Amniotic stem cell (primary cell): ENCODE results near the gene AK3.
"Not testable (repeated sequence)": the region's sequence is repeated elsewhere in the genome, so short reads cannot be mapped to it uniquely, and the experiment has no call there.

ENCODE experiments used
- DNase-seq: peaks from one replicate; lab custom pipeline; 2025; lab: John Stamatoyannopoulos, UW

AK3 gene

DNA sequence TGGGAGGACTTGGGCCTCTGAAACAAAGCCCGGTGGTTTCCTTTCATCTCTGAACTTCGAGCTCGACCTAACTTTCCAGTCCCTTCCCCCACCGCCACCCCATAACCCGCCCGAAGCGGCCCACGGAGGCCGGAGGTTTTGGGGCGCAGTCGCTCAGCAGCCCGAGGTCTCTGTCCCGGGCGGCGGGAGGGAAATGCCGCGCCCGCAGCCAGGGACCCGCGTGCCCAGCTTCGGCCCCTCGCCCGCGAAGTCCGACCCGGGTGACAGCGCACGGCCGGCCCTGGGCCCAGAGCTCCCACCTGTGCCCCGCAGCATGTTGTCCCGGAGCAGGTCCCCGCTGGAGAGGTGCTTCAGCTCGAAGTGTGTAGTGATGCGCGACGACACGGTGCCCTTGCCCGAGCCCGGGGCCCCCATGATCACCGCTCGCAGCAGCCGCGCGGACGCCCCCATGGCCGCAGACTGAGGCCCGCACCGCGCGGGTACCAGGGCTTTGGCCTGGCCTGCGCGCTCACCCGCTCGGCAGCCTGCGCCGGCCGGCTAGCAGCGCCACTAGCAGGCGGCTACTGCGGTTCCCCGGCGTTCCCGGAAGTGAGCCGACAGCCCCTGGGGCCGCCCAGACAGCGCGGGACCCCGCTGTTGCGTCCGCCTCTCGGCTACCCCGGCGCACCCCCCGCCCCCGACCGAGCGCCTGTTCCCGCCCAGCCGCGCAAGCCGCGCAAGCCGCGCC is at the start of gene AK3:
Gene AK3 (minus strand): TSS at position 565 of the 727 bp plus-strand sequence. CDS start 115 bp downstream, at position 450.
- DNase-seq: peak; percentile 46

DNA sequence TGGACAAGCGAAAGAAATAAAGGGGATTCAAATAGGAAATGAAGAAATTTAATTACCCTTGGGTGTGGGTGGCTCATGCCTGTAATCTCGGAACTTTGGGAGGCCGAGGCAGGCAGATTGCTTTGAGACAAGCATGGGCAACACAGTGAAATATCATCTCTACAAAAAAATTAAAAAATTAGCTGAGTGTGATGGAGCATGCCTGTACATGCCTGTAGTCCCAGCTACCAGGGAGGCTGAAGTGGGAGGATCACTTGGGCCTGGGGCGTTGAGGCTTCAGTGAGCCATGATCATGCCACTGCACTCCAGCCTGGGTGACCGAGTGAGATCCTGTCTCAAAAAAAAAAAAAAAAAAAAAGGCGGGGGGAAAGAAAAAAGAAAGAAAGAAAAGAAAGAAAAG is 47.7 kb upstream of the AK3 start:
- DNase-seq: no peak

DNA sequence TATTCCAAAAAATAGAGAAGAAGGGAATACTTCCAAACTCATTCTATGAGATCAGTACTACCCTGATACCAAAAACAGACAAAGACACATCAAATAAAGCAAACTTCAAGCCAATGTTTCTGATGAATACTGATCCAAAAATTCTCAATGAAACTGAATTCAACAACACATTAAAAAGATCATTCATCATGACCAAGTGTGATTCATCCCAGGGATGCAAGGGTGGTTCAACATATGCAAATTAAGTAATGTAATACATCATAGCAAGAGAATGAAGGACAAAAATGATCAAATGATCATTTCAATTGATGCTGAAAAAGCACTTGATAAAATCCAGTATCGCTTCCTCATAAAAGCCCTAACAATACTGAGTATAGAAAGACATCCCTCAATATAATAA is 46.9 kb upstream of the AK3 start:
- no peak for DNase-seq

- no peak for DNase-seq
Measured at GRCh38 chr9:4786599-4786998, 45.6 kb upstream of the AK3 start.

GRCh38 chr9:4784403-4784802 is 43.4 kb upstream of the AK3 start:
- no peak for DNase-seq

DNA sequence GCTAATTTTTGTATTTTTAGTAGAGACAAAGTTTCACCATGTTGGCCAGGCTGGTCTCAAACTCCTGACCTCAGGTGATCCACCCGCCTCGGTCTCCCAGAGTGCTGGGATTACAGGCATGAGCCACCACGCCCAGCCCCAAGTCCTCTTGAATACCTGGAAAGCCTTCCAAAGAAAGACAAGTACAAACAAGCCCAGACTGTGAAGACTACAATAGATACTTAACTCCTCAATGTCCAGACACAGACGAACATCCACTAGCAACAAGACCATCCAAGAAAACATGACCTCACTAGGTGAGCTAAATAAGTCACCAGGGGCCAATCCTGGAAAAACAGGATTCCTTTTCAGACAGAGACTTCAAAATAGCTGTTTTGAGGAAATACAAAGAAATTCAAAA is 42.2 kb upstream of the AK3 start:
- DNase-seq: not testable (repeated sequence)

DNA sequence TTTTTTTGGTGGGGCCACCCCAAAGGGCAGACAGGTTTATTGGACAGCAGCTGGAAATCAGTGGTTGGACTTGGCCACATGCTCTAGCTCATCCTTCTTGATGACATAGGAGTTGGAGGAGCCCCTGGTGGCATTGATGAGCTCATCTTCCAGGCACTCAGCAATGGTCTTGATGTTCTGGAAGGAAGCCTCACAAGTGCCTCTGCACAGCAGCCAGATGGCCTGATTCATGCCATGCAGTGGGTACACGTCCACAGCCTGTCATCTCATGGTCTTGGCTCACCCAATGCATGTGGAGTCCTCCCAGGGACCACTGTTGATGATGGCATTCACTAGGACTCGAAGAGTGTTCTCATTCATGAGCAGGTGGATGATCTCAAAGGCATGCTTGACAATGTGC is 40.4 kb upstream of the AK3 start:
- DNase-seq: no peak

DNA sequence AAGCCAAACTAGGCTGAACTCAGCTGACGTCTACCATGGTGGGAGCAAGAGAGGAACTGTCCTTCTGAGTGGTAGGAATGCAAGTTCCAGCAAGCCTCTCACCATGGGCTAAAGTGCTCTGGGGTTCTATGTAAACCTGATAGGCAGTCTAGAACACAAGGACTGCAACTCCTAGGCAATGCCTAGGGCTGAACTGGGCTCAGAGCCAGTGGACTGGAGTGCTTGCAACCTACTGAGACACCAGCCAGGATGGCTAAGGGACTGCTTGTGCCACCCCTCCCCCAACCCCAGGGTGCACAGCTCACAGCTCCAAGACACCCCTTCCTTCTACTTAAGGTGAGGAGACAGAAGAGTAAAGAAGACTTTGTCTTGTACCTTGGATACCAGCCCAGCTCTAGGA is 39.6 kb upstream of the AK3 start:
- DNase-seq: no peak

DNA sequence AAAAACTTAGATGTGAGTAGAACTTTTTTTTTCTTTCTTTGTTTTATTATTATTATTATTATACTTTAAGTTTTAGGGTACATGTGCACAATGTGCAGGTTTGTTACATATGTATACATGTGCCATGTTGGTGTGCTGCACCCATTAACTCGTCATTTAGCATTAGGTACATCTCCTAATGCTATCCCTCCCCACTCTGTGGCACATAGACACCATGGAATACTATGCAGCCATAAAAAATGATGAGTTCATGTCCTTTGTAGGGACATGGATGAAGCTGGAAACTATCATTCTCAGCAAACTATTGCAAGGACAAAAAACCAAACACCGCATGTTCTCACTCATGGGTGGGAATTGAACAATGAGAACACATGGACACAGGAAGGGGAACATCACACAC is 34.0 kb upstream of the AK3 start:
- not testable (repeated sequence) for DNase-seq

GRCh38 chr9:4774209-4774608 is 33.2 kb upstream of the AK3 start:
- no peak for DNase-seq

DNA sequence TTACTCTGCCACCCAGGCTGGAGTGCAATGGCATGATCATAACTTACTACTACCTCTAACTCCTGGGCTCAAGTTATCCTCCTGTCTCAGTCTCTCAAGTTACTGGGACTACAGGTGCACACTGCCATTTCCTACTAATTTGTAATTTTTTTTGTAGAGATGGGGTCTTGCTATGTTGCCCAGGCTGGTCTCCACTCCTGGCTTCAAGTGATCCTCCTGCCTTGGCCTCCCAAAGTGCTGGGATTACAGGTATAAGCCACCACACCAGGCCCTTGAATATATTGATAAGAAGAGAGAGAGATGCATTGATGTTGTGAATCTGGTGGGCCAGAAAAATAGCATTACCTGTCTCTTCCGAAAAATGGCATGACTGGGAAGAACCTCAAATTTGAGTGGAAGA is 30.8 kb upstream of the AK3 start:
- no peak for DNase-seq

DNA sequence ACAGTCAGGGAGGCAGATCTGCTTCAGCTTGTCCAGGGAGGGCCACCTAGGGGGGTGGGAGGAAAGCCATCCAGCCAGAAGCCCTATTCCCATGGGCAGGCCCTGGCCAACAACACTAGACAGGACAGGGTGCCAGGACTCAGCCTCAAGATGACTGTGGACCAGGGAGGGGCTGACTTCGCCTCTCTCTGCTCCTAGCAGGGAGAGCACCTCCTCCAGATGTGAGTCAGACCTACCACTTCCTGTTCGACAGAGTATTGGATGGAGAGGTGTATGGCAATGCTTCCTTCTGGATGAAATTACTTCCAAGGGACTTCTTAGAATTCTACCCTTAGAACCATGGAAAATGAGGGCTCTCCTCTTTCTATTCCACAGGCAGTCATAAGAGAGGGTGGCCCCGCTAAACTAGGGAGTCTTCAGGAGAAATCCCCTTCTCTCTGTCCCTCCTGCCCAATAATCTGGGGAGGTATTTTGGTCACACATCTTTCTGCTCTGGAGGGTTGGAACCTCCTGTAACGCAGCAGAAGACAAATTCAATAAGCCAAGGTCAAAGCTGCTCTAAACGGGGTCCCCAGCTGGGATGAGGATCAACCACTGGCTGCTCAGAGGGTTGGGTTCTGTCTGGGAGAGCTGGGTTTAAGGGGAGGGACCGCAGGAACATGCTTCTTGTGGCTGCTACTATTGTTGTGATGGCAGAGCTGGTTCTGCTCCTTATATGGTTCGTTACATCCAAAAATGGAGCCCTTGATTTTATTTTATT is 28.5 kb upstream of the AK3 start:
- DNase-seq: no peak

GRCh38 chr9:4768681-4769080 is 27.7 kb upstream of the AK3 start:
- DNase-seq: no peak

DNA sequence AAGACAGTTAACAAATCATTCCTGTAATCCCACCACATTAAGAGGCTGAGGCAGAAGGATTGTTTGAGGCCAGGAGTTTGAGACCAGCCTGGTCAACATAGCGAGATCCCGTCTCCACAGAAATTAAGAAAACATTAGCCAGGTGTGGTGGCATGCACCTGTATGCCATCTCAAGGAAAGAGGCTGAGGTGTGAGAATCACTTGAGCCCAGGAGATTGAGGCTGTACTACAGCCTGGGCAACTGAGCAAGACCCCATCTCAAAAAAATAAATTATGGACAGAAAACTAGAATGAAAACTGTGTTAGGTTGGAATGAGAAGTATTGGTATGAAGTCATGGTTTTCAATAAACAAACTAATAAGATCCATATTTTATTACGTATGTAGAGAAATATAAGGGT is 23.0 kb upstream of the AK3 start:
- DNase-seq: no peak

DNA sequence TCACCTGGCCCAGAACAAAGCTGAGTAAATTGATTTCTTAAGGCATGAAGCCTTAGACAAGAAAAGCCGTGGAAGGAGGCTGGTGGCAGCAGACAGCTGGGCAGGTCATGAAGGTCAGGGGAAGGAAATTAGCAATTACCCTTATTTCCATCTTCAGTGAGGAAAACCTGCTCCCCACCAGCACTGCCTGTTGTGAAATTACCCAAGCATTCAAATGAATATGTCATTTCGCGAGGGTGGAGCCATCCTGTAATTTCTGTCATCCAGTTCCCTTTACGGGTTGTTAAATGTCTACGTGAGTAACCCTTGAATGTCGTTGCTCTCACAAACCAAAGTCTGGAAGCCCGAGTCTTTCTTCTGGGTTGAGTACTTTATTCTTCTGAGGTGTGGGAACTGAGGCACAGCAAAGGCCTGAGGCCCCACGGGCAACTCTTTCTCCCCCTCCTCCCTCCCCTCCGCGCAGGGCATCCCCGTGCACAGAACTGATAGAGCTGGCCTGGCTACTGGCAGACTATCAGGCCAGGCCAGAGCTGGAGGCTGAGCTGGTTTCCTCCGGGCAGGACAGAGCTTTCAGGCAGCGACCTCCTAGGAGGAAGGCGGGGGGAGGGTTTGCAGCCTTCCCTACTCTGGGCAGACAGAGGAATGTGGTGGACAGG is 22.0 kb upstream of the AK3 start:
- no peak for DNase-seq

GRCh38 chr9:4762108-4762885 is 21.3 kb upstream of the AK3 start:
- peak; percentile 56 for DNase-seq

GRCh38 chr9:4760122-4760521 is 19.1 kb upstream of the AK3 start:
- DNase-seq: no peak

DNA sequence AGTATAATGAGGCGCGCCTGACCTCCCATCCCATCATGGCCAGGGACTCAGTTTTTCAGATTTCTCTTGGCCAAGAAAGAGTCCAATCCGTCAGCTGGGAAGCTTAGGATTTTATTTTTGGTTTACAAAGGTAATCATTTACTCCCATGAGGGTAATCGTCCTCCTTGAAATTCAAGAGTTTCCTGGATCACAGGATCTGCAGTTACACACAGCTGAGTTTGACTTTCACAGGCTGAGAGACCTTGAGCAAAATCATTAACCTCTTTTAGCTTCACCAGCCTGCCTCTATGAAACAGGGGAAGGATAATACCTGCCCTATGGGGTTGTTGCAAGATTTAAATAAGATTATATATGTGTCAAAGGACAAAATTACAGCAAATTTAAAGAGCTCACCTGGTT is 15.4 kb upstream of the AK3 start:
- no peak for DNase-seq

DNA sequence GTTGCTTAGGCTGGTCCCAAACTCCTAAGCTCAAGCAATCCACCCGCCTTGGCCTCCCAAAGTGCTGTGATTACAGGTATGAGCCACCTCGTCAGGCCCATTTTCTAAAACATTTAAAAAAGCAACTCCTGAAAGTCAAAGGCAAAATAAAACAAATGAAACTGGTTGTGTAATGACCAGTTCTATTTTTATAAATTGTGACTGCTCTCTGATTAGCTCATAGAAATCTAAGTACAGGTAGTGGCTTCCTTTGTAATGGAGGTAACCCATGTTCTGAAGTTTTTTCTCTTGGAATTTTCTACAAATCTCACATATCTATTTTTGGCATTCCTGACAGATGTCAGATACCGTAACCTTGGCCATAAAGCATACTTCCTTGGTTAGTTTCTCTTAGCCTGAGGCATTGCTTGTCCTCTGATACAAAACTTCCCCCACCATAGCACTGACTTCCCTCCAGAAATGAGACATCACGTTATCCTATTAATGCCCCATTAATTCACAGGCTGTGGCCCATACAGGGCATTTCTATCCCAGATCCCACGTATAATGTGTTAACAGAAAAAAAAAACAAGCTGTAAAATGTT is 14.1 kb upstream of the AK3 start:
- DNase-seq: no peak

DNA sequence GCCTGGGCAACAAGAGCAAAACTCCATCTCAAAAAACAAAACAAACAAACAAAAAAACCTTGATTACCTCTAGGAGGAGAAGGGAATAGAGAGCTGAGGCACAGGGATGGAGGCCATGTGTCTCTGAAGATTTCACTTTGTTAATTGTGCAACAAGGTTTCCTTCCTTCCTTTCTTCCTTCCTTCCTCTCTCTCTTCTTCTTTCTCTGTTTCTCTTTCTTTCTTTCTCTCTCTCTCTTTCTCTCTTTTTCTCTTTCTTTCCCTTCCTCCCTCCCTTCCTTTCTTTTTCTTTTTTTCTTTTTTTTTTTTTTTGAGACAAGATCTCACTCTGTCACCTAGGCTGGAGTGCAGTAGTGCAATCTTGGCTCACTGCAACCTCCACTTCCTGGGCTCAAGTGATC is 13.5 kb upstream of the AK3 start:
- DNase-seq: not testable (repeated sequence)

DNA sequence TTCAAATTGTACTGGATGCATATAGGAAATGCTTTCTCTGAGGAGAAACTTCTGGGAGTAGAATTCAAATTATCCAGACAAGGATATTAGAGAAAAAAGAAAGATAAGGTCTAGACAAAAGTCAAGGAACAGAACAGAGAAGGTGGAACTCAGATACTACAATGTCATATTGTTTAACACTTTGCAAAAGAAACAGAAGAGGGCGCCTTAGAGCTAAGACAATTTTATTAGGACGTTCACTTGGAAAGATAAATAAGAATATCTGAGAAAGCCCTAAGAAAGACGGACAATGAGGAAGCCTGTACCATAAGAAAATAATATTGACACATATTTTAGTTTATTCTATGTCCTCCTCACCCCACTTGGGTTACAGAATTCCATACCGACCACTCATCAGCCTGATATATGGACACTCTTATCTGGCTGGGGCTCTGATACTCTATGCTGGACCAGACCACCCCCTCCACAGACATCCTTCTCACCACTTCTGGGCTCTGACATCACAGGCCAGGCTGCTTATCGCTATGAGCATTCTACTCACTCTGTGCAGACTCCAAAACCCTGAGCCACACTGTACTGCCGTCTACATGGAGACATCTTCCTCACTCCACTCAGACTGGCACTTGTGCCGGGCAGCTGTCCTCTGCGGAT is 9.1 kb upstream of the AK3 start:
- no peak for DNase-seq
